ENCODE results near the gene MED22. TPM values are rescaled to one million over a fixed set of nuclear protein-coding genes. Genes with fewer than 3 reads are reported as not detected.

MED22 gene
- total RNA-seq, 1 experiment from 2014 or later: 26.2 TPM

GRCh38 chr9:133304158-133304470 lies 43.8 kb downstream of the MED22 start:
- in situ Hi-C loops (cut with HindIII; ENCODE audit: low pct_unique_long_range_greater_than_20kb, low sequenced_read_pairs): no loop called here
- DNase-seq (ENCODE audit: low read depth, low spot score): no peak

GRCh38 chr9:133303266-133304157 lies 44.4 kb downstream of the MED22 start:
- BruUV-seq (replicated peaks): no TSS peak
- CTCF ChIA-PET: no interaction called here

More at GRCh38 chr9:133304158-133304470, 43.8 kb downstream of the MED22 start:
- H3K4me3 ChIP-seq (ENCODE audit: low read depth in 2 of 2, low read length in 2 of 2): no peak overlapping the region
- POLR2A ChIA-PET: no interaction called here
- TF ChIP-seq REST (IDR thresholded peaks at IDR 0.05; ENCODE audit: insufficient read depth in 1 of 2, low read depth in 2 of 2, low read length in 1 of 2): no peak
- TF ChIP-seq CTCF (IDR thresholded peaks at IDR 0.05): no peak
- no peak for TF ChIP-seq SIN3A (IDR thresholded peaks at IDR 0.05; ENCODE audit: borderline replicate concordance, insufficient read depth, low read depth, low read length)
- TF ChIP-seq TCF7L2 (IDR thresholded peaks at IDR 0.05; ENCODE audit: low read depth, low read length): no peak
- no peak for TF ChIP-seq POLR2AphosphoS5 (IDR thresholded peaks at IDR 0.05; ENCODE audit: low read depth, low read length)
- H3K9me3 ChIP-seq (ENCODE audit: control insufficient read depth, insufficient read depth, low read depth, low read length): no peaks in the 10 kb centered on the region
- H3K27ac ChIP-seq (ENCODE audit: low read length): no peak overlapping the region
- no peak for ATAC-seq
- no TSS peak for BruUV-seq (replicated peaks)
- H3K4me1 ChIP-seq (ENCODE audit: control insufficient read depth, insufficient read depth, low read length): no peaks in the 10 kb centered on the region
- intact Hi-C loops (cut with micrococcal nuclease; ENCODE audit: unreplicated experiment): no loop called here
- H3K36me3 ChIP-seq (ENCODE audit: control insufficient read depth, insufficient read depth, low read length): no peaks in the 10 kb centered on the region
- no peaks in the 10 kb centered on the region for H3K27me3 ChIP-seq (ENCODE audit: control insufficient read depth, insufficient read depth, low read length)
- CTCF ChIA-PET: no interaction called here

More at GRCh38 chr9:133303266-133304157, 44.4 kb downstream of the MED22 start:
- H3K27ac ChIP-seq (ENCODE audit: low read length): no peak overlapping the region
- POLR2A ChIA-PET: no interaction called here
- H3K9me3 ChIP-seq (ENCODE audit: control insufficient read depth, insufficient read depth, low read depth, low read length): no peaks in the 10 kb centered on the region
- intact Hi-C loops (cut with micrococcal nuclease; ENCODE audit: unreplicated experiment): no loop called here
- H3K27me3 ChIP-seq (ENCODE audit: control insufficient read depth, insufficient read depth, low read length): no peaks in the 10 kb centered on the region
- DNase-seq (ENCODE audit: low read depth, low spot score): no peak
- in situ Hi-C loops (cut with HindIII; ENCODE audit: low pct_unique_long_range_greater_than_20kb, low sequenced_read_pairs): no loop called here
- no peaks in the 10 kb centered on the region for H3K36me3 ChIP-seq (ENCODE audit: control insufficient read depth, insufficient read depth, low read length)
- TF ChIP-seq POLR2AphosphoS5 (IDR thresholded peaks at IDR 0.05; ENCODE audit: low read depth, low read length) (no peak), REST (IDR thresholded peaks at IDR 0.05; ENCODE audit: insufficient read depth in 1 of 2, low read depth in 2 of 2, low read length in 1 of 2) (no peak), TCF7L2 (IDR thresholded peaks at IDR 0.05; ENCODE audit: low read depth, low read length) (no peak), CTCF (IDR thresholded peaks at IDR 0.05) (no peak)
- no peak overlapping the region for H3K4me3 ChIP-seq (ENCODE audit: low read depth in 2 of 2, low read length in 2 of 2)
- ATAC-seq: no peak
- H3K4me1 ChIP-seq (ENCODE audit: control insufficient read depth, insufficient read depth, low read length): no peaks in the 10 kb centered on the region
